RWPE2 (cell line): ENCODE measurements around the gene UNCX.

Source experiments
- ATAC-seq: fragments of 200-7000 bp; cut with Tn5 transposase; 3 replicates; pipeline ENCODE4 v1.9.1; 2021; ENCODE audit warnings: low read depth
- DNase-seq: peaks from one replicate; pipeline ENCODE4 v3.0.0-alpha.2; 2020; ENCODE audit warnings: low spot score
- H3K27ac ChIP-seq: fragments of 450-650 bp; 2 replicates; pipeline ENCODE4 v1.5.1; 2017; ENCODE audit warnings: mild to moderate bottlenecking; ENCODE audit not compliant: poor library complexity, severe bottlenecking
- H3K27me3 ChIP-seq: fragments of 250-450 bp; sonication (Bioruptor Pico); 2 replicates; pipeline ENCODE4 v1.5.1; 2021; ENCODE audit warnings: mild to moderate bottlenecking, moderate library complexity; ENCODE audit not compliant: insufficient read depth, poor library complexity, severe bottlenecking
- H3K36me3 ChIP-seq: fragments of 250-450 bp; sonication (Bioruptor Pico); 2 replicates; pipeline ENCODE4 v1.5.1; 2020; ENCODE audit warnings: low read depth, mild to moderate bottlenecking, moderate library complexity
- H3K4me1 ChIP-seq: fragments of 250-450 bp; sonication (Bioruptor Pico); 2 replicates; pipeline ENCODE4 v1.5.1; 2021; ENCODE audit warnings: mild to moderate bottlenecking, moderate library complexity; ENCODE audit not compliant: insufficient read depth, poor library complexity, severe bottlenecking
- H3K4me3 ChIP-seq: fragments of 250-450 bp; sonication (Bioruptor Pico); 2 replicates; pipeline ENCODE4 v1.5.1; 2021; ENCODE audit warnings: mild to moderate bottlenecking, moderate library complexity; ENCODE audit not compliant: severe bottlenecking
- H3K9me3 ChIP-seq: fragments of 250-450 bp; sonication (Bioruptor Pico); 2 replicates; pipeline ENCODE4 v1.5.1; 2021; ENCODE audit warnings: mild to moderate bottlenecking, moderate library complexity; ENCODE audit not compliant: severe bottlenecking
- TF ChIP-seq, protein P1 (sequence below): fragments of 450-650 bp; IDR thresholded peaks from one replicate; pipeline ENCODE4 v1.5.1; 2017; ENCODE audit warnings: mild to moderate bottlenecking, moderate library complexity; ENCODE audit not compliant: poor library complexity, severe bottlenecking

The UNCX gene

DNA sequence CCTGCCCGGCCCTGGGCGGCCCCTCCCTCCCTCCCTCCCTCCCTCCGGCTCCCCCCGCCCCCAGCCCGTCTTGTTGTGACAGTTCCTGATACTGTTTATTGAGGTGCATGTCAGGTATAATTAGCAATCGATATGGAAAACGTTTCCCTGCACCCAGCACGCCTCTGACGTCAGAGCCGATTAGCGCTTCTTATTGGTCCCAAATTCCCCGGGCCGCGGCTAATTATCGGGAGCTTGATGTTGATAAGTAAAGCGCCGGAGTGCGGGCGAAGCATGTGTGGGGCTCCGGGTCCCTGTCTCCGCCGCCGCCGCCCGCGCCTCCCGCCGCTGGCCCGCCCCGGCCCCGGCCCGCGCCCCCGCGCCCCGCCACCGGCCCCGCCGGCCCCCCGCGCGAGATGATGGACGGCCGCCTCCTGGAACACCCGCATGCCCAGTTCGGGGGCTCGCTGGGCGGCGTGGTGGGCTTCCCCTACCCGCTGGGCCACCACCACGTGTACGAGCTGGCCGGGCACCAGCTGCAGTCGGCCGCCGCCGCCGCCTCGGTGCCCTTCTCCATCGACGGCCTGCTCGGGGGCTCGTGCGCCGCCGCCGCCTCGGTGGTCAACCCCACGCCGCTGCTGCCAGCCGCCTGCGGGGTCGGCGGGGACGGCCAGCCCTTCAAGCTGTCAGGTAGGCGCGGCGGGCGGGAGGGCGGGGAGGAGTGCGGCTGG lies at the start of gene UNCX:
Gene UNCX, plus strand, starts transcription at position 250 of the 710 bp plus-strand sequence. Its CDS starts 146 bp downstream, at position 396.
- Histone ChIP-seq H3K27me3 (peaks cover 74% of the 10 kb centered on the region), H3K27ac (no peak within 1 kb of the TSS), H3K36me3 (no peaks in the 10 kb centered on the region), H3K4me3 (no peak within 1 kb of the TSS), H3K9me3 (no peaks in the 10 kb centered on the region), H3K4me1 (no peaks in the 10 kb centered on the region)
- DNase-seq (peak; percentile 61), ATAC-seq (no peak)
- TF ChIP-seq, protein P1, sequence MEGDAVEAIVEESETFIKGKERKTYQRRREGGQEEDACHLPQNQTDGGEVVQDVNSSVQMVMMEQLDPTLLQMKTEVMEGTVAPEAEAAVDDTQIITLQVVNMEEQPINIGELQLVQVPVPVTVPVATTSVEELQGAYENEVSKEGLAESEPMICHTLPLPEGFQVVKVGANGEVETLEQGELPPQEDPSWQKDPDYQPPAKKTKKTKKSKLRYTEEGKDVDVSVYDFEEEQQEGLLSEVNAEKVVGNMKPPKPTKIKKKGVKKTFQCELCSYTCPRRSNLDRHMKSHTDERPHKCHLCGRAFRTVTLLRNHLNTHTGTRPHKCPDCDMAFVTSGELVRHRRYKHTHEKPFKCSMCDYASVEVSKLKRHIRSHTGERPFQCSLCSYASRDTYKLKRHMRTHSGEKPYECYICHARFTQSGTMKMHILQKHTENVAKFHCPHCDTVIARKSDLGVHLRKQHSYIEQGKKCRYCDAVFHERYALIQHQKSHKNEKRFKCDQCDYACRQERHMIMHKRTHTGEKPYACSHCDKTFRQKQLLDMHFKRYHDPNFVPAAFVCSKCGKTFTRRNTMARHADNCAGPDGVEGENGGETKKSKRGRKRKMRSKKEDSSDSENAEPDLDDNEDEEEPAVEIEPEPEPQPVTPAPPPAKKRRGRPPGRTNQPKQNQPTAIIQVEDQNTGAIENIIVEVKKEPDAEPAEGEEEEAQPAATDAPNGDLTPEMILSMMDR: no peak

DNA sequence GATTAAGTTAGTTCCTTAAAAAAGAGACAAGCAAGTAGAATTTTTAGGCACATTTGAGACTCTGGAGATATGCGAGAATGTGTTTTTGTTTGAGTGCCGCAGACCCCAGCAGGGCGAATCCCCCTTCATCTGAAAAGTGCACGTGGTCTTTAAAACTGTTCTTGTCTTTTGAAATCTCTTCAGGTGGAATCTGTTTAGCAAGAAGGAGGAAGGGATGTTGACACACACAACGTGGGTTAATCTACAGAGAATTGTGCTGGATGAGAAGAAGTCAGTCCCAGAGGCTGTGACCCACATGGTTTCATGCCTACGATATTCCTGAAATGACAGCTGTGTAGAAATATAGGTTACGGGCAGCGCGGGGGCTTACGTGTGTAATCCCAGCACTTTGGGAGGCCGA lies 45.5 kb upstream of the UNCX start:
- DNase-seq (no peak), ATAC-seq (no peak)
- peaks cover 31% of the 10 kb centered on the region for H3K27me3 ChIP-seq
- TF ChIP-seq, protein P1: no peak
- peaks cover 2% of the 10 kb centered on the region for H3K4me1 ChIP-seq
- H3K9me3 ChIP-seq: no peaks in the 10 kb centered on the region
- H3K4me3 ChIP-seq: no peak overlapping the region
- H3K36me3 ChIP-seq: no peaks in the 10 kb centered on the region
- H3K27ac ChIP-seq: no peak overlapping the region

DNA sequence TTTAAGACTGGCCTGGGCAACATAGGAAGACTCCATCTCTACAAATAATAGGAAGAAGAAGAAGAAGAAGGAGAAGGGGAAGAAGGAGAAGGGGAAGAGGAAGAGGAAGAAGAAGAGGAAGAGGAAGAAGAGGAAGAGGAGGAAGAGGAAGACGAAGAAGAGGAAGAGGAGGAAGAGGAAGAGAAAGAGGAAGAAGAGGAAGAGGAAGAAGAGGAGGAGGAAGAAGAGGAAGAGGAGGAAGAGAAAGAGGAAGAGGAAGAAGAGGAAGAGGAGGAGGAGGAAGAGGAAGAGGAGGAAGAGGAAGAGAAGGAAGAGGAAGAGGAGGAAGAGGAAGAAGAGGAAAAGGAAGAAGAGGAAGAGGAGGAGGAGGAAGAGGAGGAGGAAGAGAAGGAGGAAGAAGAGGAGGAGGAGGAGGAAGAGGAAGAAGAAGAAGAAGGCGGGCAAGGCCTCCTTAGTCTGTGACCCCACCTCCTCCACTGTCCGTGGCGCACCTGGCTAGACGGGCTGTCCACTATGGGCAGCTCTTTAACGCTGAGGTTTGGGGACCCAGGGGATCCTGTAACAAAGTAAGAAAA lies 43.9 kb upstream of the UNCX start:
- H3K4me3 ChIP-seq: no peak overlapping the region
- TF ChIP-seq, protein P1: no peak
- ATAC-seq (no peak), DNase-seq (no peak)
- H3K27me3 ChIP-seq: peaks cover 31% of the 10 kb centered on the region
- no peak overlapping the region for H3K27ac ChIP-seq
- H3K36me3 ChIP-seq: no peaks in the 10 kb centered on the region
- peaks cover 3% of the 10 kb centered on the region for H3K4me1 ChIP-seq
- no peaks in the 10 kb centered on the region for H3K9me3 ChIP-seq

DNA sequence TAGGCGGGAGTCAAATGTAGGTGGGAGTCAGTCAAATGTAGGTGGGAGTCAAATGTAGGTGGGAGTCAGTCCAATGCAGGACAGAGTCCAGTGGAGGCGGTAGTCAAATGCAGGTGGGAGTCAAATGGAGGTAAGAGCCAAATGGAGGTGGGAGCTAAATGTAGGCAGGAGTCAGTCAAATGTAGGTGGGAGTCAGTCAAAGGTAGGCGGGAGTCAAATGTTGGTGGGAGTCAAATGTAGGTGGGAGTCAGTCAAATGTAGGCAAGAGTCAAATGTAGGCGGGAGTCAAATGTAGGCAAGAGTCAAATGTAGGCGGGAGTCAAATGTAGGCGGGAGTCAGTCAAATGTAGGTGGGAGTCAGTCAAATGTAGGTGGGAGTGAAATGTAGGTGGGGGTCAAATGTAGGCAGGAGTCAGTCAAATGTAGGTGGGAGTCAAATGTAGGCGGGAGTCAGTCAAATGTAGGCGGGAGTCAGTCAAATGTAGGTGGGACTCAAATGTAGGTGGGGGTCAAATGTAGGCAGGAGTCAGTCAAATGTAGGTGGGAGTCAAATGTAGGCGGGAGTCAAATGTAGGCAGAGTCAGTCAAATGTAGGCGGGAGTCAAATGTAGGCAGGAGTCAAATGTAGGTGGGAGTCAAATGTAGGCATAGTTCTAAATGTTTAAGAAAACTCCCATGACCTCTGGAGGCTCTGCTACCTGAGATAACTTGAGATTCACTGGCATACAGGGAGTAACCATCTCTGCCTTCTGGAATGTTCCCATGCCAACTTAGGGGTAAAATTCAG lies 42.5 kb upstream of the UNCX start:
- no peak for ATAC-seq
- no peak for DNase-seq

More for the DNA sequence above, 42.5 kb upstream of the UNCX start:
- TF ChIP-seq, protein P1: no peak
- Histone ChIP-seq H3K4me3 (no peak overlapping the region), H3K4me1 (peaks cover 3% of the 10 kb centered on the region), H3K9me3 (no peaks in the 10 kb centered on the region), H3K27ac (no peak overlapping the region), H3K36me3 (no peaks in the 10 kb centered on the region), H3K27me3 (peaks cover 28% of the 10 kb centered on the region)
